ENCODE data around the gene SGMS1. TPM values are rescaled to one million over a fixed set of nuclear protein-coding genes. Genes with fewer than 3 reads are reported as not detected.

Gene SGMS1
- total RNA-seq, 1 donor from 2014 or later: 93.8 TPM

DNA sequence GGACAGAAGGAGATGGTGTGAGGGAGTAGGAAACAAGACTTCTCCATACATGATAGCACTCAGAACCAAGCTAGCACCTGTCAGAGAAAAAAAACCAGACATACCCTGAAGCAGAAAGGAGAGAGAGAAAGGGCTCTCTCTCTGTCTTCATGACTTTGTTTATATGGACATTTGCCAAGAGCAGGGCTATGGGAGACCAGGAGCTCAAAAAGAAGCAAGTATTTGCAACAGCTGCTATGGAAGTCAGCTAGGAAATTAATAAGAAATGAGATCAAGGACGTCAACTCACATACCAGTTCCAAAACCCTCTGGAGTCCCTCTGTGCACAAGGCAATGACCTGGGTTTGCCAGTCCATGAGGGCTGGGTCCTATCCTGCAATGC is 111.6 kb downstream of the SGMS1 start:
- intact Hi-C loops (cut with DNase I): no loop called here

GRCh38 chr10:50511492-50512213 is 112.1 kb downstream of the SGMS1 start:
- no peaks in the 10 kb centered on the region for H3K9me3 ChIP-seq
- DNase-seq (ENCODE audit: extremely low spot score in 2 of 2): no peak
- no peaks in the 10 kb centered on the region for H3K27me3 ChIP-seq
- TF ChIP-seq CTCF (IDR thresholded peaks at IDR 0.05): no peak
- no peak for TF ChIP-seq POLR2A (IDR thresholded peaks at IDR 0.05)
- intact Hi-C loops (cut with DNase I): no loop called here
- no peak overlapping the region for H3K27ac ChIP-seq
- no peaks in the 10 kb centered on the region for H3K36me3 ChIP-seq
- peaks cover 33% of the 10 kb centered on the region for H3K4me1 ChIP-seq
- H3K4me3 ChIP-seq: no peak overlapping the region

More for the DNA sequence above, 111.6 kb downstream of the SGMS1 start:
- Histone ChIP-seq H3K27ac (no peak overlapping the region), H3K27me3 (no peaks in the 10 kb centered on the region), H3K36me3 (no peaks in the 10 kb centered on the region), H3K4me1 (peaks cover 33% of the 10 kb centered on the region), H3K4me3 (no peak overlapping the region), H3K9me3 (no peaks in the 10 kb centered on the region)
- TF ChIP-seq POLR2A (IDR thresholded peaks at IDR 0.05) (no peak), CTCF (IDR thresholded peaks at IDR 0.05) (no peak), POLR2AphosphoS5 (IDR thresholded peaks at IDR 0.05; ENCODE audit: insufficient read depth in 1 of 2, low read depth in 1 of 2) (no peak)
- no peak for DNase-seq (ENCODE audit: extremely low spot score in 2 of 2)

GRCh38 chr10:50510517-50511473 is 113.0 kb downstream of the SGMS1 start:
- TF ChIP-seq POLR2A (IDR thresholded peaks at IDR 0.05) (no peak), POLR2AphosphoS5 (IDR thresholded peaks at IDR 0.05; ENCODE audit: insufficient read depth in 1 of 2, low read depth in 1 of 2) (no peak), CTCF (IDR thresholded peaks at IDR 0.05) (no peak)
- H3K27ac ChIP-seq: no peak overlapping the region
- no peaks in the 10 kb centered on the region for H3K9me3 ChIP-seq
- H3K27me3 ChIP-seq: no peaks in the 10 kb centered on the region
- H3K4me3 ChIP-seq: no peak overlapping the region
- DNase-seq (ENCODE audit: extremely low spot score in 2 of 2): no peak
- no peaks in the 10 kb centered on the region for H3K36me3 ChIP-seq
- intact Hi-C loops (cut with DNase I): no loop called here
- peaks cover 33% of the 10 kb centered on the region for H3K4me1 ChIP-seq

DNA sequence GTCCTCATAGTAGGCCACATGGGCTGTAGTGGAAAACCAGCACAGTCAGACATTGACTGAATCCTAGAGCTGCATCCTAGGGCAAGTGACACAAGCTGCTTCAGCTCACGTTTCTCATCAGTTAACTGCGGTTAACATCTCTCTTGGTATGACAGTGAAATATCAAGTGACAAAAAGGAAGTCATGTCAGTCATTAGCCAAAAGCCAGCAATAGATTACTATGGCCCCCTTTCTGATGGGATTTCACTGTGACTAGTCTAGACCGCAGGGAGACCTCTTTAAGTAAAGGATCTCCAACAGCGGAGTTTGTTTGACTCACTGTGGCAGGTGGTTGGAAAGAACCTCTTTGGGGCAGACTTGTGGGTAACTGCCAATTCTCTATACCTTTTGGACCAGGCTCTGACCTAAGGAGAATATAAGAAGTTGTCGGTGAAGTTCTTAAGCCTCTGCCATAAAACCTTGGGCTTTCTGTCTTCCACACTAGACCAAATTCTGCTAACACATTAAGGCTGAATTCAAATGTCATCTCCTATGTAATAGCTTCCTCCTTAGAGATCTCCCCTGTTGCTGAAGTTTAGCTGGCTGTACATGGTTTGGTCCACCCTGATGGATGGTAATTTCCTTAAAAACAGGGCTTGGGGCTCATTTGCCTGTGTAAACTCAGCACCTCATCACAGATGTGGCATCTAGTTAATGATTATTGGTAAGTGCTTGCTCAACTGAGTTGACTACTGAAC is 115.3 kb downstream of the SGMS1 start:
- no peak overlapping the region for H3K4me3 ChIP-seq
- no peaks in the 10 kb centered on the region for H3K9me3 ChIP-seq
- intact Hi-C loops (cut with DNase I): no loop called here
- H3K27ac ChIP-seq: no peak overlapping the region
- H3K4me1 ChIP-seq: peaks cover 25% of the 10 kb centered on the region
- TF ChIP-seq POLR2A (IDR thresholded peaks at IDR 0.05) (no peak), POLR2AphosphoS5 (IDR thresholded peaks at IDR 0.05; ENCODE audit: insufficient read depth in 1 of 2, low read depth in 1 of 2) (no peak)
- H3K36me3 ChIP-seq: no peaks in the 10 kb centered on the region
- no peak for DNase-seq (ENCODE audit: extremely low spot score in 2 of 2)
- no peaks in the 10 kb centered on the region for H3K27me3 ChIP-seq

- no peaks in the 10 kb centered on the region for H3K9me3 ChIP-seq
- intact Hi-C loops (cut with DNase I): no loop called here
- H3K4me1 ChIP-seq: peaks cover 22% of the 10 kb centered on the region
- H3K36me3 ChIP-seq: no peaks in the 10 kb centered on the region
- no peaks in the 10 kb centered on the region for H3K27me3 ChIP-seq
- H3K4me3 ChIP-seq: no peak overlapping the region
- no peak overlapping the region for H3K27ac ChIP-seq
- DNase-seq (ENCODE audit: extremely low spot score in 2 of 2): no peak
- TF ChIP-seq CTCF (IDR thresholded peaks at IDR 0.05) (no peak), POLR2AphosphoS5 (IDR thresholded peaks at IDR 0.05; ENCODE audit: insufficient read depth in 1 of 2, low read depth in 1 of 2) (no peak), POLR2A (IDR thresholded peaks at IDR 0.05) (no peak)
Observed at GRCh38 chr10:50506861-50507573, 116.7 kb downstream of the SGMS1 start.

Data from vagina (tissue), 2 donors.